Measurements from ENCODE around the gene CDSN.

CDSN gene

DNA sequence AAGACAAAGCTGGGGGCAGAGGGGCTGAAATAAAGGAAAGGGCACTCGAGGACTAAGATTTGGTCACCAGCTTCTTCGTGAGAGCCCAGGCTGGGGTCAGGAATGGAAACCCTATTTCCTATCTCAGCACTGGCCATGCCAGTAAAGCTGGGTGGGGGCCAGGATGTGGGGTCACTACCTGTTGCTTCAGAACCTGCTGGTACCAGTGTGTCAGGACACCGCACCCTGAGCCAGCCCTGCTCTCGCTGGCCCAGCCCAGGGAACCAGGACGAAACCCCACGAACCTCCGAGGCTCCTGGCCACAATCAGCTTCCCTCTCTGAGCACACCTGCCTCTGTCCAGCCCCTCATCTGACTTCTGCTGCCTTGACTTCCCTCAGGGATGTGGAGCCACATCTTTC lies 2.1 kb downstream of the CDSN start:
- DNase-seq: no peak

- DNase-seq: peak in 1 of 58 donors; percentile 29
Measured at GRCh38 chr6:31116661-31117385, 3.4 kb downstream of the CDSN start.

- DNase-seq: no peak
Measured at GRCh38 chr6:31115941-31116560, 4.2 kb downstream of the CDSN start.

- peak in 4 of 58 donors; percentile 3 to 54 (median 31) for DNase-seq
Measured at GRCh38 chr6:31114970-31115849, 5.0 kb downstream of the CDSN start.

GRCh38 chr6:31114541-31114878 lies 5.7 kb downstream of the CDSN start, which contains the start of gene PSORS1C1:
TSS of gene PSORS1C1 (plus strand) at chr6:31114800. CDS start at chr6:31129633, 14,833 bp downstream.
- peak in 21 of 58 donors; percentile 4 to 77 (median 21) for DNase-seq

GRCh38 chr6:31113861-31114540 lies 6.2 kb downstream of the CDSN start:
- no peak for DNase-seq

GRCh38 chr6:31112478-31112877 lies 7.8 kb downstream of the CDSN start, which contains the start of gene C6orf15:
TSS of gene C6orf15 (minus strand) at chr6:31112575. CDS start at chr6:31112555, 20 bp downstream.
- no peak for DNase-seq

DNA sequence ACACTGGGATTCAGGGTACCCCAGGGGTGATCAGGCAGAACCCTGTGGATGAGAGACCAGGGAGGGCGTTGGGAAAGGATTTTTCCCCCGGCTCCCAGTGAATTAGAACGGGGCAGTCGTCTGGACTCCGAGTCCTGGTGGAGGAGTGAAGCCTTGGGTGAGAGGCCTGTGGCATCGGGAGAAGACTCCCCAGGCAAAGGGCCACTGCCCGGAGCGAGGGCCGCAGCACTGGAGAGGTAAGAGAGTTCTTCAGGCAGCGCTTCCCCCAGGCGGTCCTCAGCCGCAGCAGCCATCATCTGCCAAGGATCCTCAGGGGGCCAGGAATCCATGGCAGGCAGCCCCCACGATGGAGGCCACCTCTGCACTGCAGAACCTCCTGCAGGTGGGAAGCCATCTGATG lies 8.5 kb downstream of the CDSN start:
- no peak for DNase-seq

GRCh38 chr6:31110825-31111582 lies 9.2 kb downstream of the CDSN start:
- no peak for DNase-seq

DNA sequence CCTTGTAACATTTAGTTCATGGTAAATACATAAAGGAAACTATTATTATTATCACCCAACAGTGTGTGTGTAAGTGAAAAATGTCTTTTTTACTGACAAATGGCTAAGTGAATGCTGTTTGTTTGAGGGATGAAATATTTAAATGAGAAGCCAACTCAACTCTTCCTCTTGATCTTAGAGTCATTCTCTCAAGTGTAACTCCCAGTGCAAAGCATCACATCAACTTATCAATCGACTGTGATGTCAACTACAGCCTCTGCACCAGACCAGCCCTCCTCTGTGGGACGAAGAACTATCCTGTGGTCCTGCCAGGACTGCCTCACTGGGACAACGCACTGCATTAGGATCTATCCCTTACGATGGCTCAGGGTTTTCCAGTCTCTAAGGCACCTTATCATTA lies 13.2 kb downstream of the CDSN start:
- DNase-seq: no peak

DNA sequence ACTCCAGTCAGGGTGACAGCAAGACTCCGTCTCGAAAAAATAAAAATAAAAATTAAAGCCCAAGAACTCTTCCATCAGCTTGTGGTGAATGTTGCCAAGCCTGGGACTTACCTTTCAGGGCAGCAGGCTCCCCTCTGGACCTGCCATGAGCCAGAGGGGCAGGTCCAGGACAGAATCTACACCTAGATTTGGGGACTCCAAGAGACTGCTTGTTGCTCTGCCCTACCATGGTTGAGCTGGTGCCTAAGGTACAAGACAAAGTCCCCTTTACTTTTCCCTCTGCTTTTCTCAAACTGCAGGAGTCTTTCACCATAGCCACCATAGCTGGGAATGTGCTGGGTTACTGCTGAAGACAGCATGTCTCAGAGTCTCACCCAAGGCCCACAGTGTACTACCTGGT lies 17.1 kb downstream of the CDSN start:
- DNase-seq: no peak

GRCh38 chr6:31098449-31098938 lies 21.8 kb downstream of the CDSN start:
- DNase-seq: no peak

GRCh38 chr6:31096656-31097055 lies 23.6 kb downstream of the CDSN start:
- no peak for DNase-seq

- no peak for DNase-seq
Measured at GRCh38 chr6:31096215-31096614, 24.0 kb downstream of the CDSN start.

- no peak for DNase-seq
Measured at GRCh38 chr6:31094389-31094881, 25.8 kb downstream of the CDSN start.

- DNase-seq: no peak
Measured at GRCh38 chr6:31092769-31093505, 27.3 kb downstream of the CDSN start.

DNA sequence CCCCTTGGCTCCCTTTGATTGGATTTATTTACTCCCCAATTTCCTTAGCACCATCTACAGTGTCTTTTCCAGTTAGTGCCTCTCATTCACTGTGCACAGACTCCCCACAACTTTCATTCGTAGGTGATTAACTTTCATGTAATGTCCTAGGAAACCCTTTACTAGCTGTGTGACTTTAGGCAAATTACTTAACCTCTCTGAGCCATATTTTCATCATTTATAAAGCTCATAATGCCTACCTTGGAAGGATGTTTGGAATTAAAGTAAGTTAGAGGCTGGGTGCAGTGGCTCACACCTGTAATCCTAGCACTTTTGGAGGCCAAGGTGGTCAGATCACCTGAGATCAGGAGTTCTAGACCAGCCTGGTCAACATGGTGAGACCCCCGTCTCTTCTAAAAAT lies 28.0 kb downstream of the CDSN start:
- DNase-seq: no peak

DNA sequence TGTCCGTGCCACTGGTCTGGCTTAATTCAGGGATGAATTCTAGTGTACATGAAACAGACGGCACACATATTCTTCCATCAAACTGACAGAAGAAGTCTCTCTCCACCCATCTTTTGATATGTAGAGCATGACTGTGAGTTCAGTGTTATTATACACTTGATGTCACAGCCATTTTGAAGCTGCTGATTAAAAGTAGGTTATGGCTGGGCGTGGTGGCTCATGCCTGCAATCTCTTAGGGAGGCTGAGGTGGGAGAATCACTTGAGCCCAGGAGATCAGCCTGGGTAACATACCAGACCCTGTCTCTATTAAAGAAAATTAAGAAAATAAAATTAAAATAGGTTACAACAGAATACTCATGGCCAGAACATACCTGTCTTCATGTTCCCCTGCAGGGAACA lies 28.6 kb downstream of the CDSN start:
- DNase-seq: no peak

DNA sequence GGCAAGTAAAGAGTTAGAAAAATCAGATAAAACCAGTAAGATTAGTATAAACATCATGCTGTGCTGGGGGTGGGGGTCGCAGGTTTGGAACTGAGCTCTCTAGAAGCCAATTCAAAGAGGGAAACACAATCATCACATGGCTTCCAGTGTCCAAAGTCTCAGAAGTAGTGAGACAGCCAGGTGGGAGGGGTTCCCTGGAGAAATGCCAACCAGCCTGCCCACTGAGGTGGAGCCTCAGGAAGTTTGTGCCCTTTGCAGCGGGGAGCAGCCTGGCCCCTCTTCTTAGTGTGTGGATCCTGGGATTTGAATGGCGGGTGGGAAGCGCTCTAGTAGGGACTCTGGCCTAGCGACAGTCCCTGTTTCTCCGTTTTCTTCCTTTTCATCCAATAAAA lies 29.3 kb downstream of the CDSN start:
- no peak for DNase-seq

All from anterior cingulate cortex (tissue), 58 donors.